GM19438 (cell line): ENCODE data around the gene ADIPOR2.
"Not testable (repeated sequence)": the region's sequence is repeated elsewhere in the genome, so short reads cannot be mapped to it uniquely, and the experiment has no call there.

ENCODE experiments used
- ATAC-seq: cut with Tn5 transposase; IDR thresholded peaks from one replicate; pipeline ENCODE4 v1.9.1; 2021; ENCODE audit warnings: low read depth; ENCODE audit not compliant: unreplicated experiment

Gene ADIPOR2

GRCh38 chr12:1809591-1810190, 118.8 kb downstream of the ADIPOR2 start:
- no peak for ATAC-seq

GRCh38 chr12:1810201-1810930, 119.5 kb downstream of the ADIPOR2 start:
- no peak for ATAC-seq

DNA sequence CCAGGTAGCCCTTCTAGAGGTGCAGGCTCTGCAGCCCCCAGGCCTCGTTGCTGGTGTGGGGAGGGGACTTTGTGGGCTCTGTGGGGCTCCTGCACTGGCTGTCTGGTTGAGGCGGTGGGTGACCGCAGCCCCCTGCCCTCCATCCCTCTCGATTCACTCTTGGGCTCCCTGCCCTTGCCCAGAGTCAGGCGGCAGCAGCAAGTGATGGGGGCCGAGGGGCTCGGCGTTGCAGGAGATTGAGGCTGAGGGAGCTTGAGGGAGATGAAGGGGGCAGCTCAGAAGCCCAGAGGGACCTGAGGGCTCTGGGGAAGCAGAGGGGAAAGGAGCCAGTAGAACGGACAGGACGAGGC, 120.0 kb downstream of the ADIPOR2 start:
- no peak for ATAC-seq

- ATAC-seq, result no peak
Observed at GRCh38 chr12:1811281-1811947, 120.5 kb downstream of the ADIPOR2 start.

DNA sequence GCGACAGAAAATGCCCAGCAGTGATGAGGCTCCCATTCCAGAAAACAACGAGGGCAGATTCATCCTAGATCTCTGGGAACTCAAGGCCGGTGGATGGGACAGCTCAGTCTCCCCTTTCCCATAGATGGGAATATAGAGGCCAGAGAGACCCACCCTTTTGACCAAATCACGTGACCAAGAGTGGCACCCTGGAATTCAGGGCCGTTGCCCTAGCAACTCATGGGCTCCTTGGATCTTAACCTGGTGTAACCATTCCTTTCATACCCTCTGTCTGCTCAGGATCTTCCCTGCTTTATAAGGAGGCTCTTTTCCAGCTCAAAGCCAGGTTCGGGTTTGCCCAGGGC, 121.0 kb downstream of the ADIPOR2 start:
- no peak for ATAC-seq

GRCh38 chr12:1812650-1813302, 121.9 kb downstream of the ADIPOR2 start:
- ATAC-seq, result no peak

- ATAC-seq, result no peak
Observed at GRCh38 chr12:1814266-1814665, 123.4 kb downstream of the ADIPOR2 start.

- no peak for ATAC-seq
Observed at GRCh38 chr12:1815108-1815507, 124.2 kb downstream of the ADIPOR2 start.

GRCh38 chr12:1815814-1816729, 125.2 kb downstream of the ADIPOR2 start:
- ATAC-seq, result no peak

DNA sequence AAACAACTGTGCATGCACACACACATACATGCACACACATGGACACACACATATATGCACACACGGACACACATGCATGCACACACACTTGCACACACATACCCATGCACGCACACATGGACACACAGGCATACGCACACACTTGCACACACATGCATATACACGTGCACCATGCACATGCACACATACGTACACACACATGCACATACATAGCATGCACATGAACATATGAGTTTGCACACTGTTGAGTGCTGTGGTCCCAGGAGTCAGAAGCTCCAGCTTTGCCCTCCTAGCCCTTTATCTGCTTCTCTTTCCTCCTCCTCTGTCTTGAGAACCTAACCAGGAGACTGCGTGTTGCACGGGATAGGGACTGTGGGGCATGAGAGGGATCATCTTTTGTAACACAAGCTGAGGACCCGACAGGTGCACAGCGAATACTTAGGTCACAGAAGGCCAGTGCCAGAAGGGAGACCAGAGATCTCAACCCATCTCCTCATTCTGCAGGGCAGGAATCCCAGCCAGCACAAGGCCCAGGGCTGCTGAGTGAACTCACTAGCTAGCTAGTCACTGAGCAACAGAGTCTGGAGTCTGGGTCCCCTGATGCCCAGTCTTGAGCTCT, 126.0 kb downstream of the ADIPOR2 start:
- no peak for ATAC-seq

- ATAC-seq, result not testable (repeated sequence)
Observed at GRCh38 chr12:1817928-1818327, 127.1 kb downstream of the ADIPOR2 start.

DNA sequence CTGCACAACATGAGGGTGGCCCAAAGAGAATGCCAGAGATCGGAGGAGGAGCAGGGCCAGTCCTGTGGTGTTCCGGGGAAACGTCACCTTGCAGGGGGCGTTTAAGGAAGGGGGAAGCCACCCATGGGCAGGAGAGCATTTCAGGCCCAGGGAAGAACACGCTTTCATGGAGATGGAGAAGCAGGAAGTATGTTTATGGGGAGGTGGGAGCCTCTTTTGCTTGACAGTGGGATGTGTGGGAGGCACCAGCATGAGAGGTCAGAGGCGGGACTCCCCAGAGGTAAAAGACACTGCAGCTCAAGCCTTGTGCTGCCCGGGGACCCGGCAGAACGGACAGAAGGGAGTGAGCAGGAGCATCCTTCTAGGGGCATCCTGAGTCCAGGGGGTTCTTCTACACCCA, 128.2 kb downstream of the ADIPOR2 start:
- no peak for ATAC-seq

- ATAC-seq, result no peak
Observed at GRCh38 chr12:1819571-1819970, 128.7 kb downstream of the ADIPOR2 start.

DNA sequence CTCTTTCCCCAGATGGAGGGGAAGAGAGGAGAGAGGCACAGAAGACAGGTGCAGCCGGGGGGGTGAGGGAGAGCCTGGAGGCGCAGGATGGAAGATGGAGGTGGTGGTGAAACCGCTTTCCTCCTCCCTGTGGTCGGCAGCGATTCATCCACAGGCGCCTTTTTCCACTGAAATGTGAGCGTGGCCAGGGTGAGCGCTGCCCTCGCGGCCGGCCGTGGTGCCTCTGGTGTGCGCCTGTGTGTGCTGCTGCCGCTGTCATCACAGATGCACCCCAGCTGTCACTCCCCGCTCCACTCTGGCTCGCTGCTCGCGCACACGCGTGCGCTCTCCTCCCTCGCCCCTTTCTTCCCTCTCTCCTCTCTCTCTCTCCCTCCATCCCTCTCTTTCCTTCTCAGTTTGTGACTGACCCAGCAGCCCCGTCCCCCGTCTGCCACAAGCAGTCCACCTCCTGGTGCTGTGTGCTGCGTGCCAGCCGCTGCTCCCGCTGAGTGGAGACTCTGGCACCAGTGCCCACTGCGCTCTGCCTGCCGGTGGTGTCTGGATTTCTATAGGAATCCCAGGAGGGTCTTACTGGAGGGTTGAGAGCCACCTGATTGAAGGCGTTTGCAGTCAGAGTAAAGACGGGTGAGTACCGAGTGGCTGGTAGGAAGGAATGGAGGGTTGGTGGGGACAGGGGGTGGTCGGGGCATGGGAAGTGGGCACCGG, 129.5 kb downstream of the ADIPOR2 start, which contains the start of gene LRTM2:
LRTM2 (plus strand) TSS at position 375 of the 705 bp plus-strand sequence. CDS start 7,584 bp downstream, outside the sequence.
- no peak for ATAC-seq

GRCh38 chr12:1820896-1821291, 130.0 kb downstream of the ADIPOR2 start:
- no peak for ATAC-seq

- no peak for ATAC-seq
Observed at GRCh38 chr12:1821805-1822204, 130.9 kb downstream of the ADIPOR2 start.

DNA sequence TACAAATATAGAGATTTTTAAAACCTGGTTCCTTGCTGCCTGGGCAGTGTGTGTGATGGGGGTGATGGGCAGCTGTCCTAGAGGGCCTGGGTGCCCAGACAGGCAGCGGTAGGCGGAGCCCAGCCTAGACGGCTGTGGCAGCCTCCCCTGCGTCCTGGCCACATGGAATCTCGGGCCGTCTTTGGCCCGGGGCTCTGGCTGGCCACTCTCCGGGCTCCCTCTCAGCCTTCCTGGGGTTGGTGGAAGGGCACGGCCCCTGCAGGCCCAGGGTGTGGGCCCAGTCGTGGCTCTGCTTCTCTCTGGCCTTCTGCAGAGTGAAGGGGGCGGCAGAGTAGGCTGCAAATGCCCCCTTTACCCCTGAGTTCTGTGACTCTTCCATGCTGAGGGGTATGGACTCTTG, 131.8 kb downstream of the ADIPOR2 start:
- no peak for ATAC-seq

DNA sequence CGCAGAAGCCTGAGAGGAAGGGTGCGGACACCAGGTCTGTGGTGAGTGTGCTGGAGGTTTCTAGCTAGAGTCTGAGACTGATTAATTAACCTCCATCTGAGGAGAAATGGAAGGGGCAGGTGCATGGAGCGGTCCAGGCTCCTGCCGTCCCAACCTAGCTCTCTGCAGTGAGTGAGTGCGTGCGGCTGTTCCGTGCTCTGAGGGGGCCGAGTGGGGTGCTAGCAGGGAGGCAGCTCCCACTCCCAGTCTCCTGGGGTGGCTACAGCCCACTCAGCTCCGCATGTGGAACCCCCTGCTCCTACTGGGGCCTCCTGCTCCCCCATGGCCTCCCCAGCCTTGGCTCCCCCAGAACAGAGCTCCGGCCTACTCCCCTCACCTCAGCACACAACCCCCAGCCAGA, 132.4 kb downstream of the ADIPOR2 start:
- no peak for ATAC-seq

- no peak for ATAC-seq
Observed at GRCh38 chr12:1825382-1826102, 134.7 kb downstream of the ADIPOR2 start.
